ENCODE data around the gene MAP6. TPM values are rescaled to one million over a fixed set of nuclear protein-coding genes. Genes with fewer than 3 reads are reported as not detected.
A peak's percentile ranks its signal among the peaks of the same experiment; 100 is the strongest.
"Not testable (repeated sequence)": the region's sequence is repeated elsewhere in the genome, so short reads cannot be mapped to it uniquely, and the experiment has no call there.

The MAP6 gene
- total RNA-seq, 1 donor from 2014 or later, result 30.5 TPM

- Mint-ChIP-seq H3K9me3 (no peaks in the 10 kb centered on the region), H3K4me1 (ENCODE audit: unreplicated experiment) (peaks cover 24% of the 10 kb centered on the region)
These were observed 77.5 kb downstream of the MAP6 start for GRCh38 chr11:75591371-75591770.

GRCh38 chr11:75589933-75590332, 78.9 kb downstream of the MAP6 start:
- Mint-ChIP-seq H3K36me3 (no peaks in the 10 kb centered on the region), H3K9me3 (no peaks in the 10 kb centered on the region), H3K4me3 (no peak overlapping the region), H3K4me1 (ENCODE audit: unreplicated experiment) (peaks cover 28% of the 10 kb centered on the region), H3K27me3 (no peaks in the 10 kb centered on the region), H3K27ac (no peak overlapping the region)
- TF ChIP-seq CTCF (conservative IDR thresholded peaks at IDR 0.05), result no peak
- DNase-seq (ENCODE audit: extremely low spot score, unreplicated experiment), result no peak

More at GRCh38 chr11:75591371-75591770, 77.5 kb downstream of the MAP6 start:
- Mint-ChIP-seq H3K27ac (no peak overlapping the region), H3K4me3 (no peak overlapping the region), H3K36me3 (no peaks in the 10 kb centered on the region), H3K27me3 (peaks cover 4% of the 10 kb centered on the region)
- no peak for TF ChIP-seq CTCF (conservative IDR thresholded peaks at IDR 0.05)
- DNase-seq (ENCODE audit: extremely low spot score, unreplicated experiment), result no peak

GRCh38 chr11:75589051-75589450, 79.8 kb downstream of the MAP6 start:
- Mint-ChIP-seq H3K9me3 (no peaks in the 10 kb centered on the region), H3K27ac (no peak overlapping the region), H3K4me1 (ENCODE audit: unreplicated experiment) (peaks cover 25% of the 10 kb centered on the region), H3K36me3 (no peaks in the 10 kb centered on the region), H3K27me3 (no peaks in the 10 kb centered on the region), H3K4me3 (no peak overlapping the region)
- no peak for TF ChIP-seq CTCF (conservative IDR thresholded peaks at IDR 0.05)
- no peak for DNase-seq (ENCODE audit: extremely low spot score, unreplicated experiment)

- Mint-ChIP-seq H3K36me3 (no peaks in the 10 kb centered on the region), H3K27me3 (no peaks in the 10 kb centered on the region), H3K4me1 (ENCODE audit: unreplicated experiment) (peaks cover 22% of the 10 kb centered on the region), H3K4me3 (no peak overlapping the region), H3K27ac (no peak overlapping the region), H3K9me3 (no peaks in the 10 kb centered on the region)
- no peak for DNase-seq (ENCODE audit: extremely low spot score, unreplicated experiment)
- TF ChIP-seq CTCF (conservative IDR thresholded peaks at IDR 0.05), result no peak
These were observed 80.8 kb downstream of the MAP6 start for GRCh38 chr11:75588051-75588481.

- Mint-ChIP-seq H3K9me3 (no peaks in the 10 kb centered on the region), H3K27ac (no peak overlapping the region), H3K4me1 (ENCODE audit: unreplicated experiment) (peaks cover 10% of the 10 kb centered on the region), H3K36me3 (no peaks in the 10 kb centered on the region), H3K27me3 (no peaks in the 10 kb centered on the region), H3K4me3 (no peak overlapping the region)
- no peak for DNase-seq (ENCODE audit: extremely low spot score, unreplicated experiment)
- no peak for TF ChIP-seq CTCF (conservative IDR thresholded peaks at IDR 0.05)
These were observed 82.4 kb downstream of the MAP6 start for GRCh38 chr11:75586395-75586794.

GRCh38 chr11:75585293-75585670, 83.6 kb downstream of the MAP6 start:
- TF ChIP-seq CTCF (conservative IDR thresholded peaks at IDR 0.05), result no peak
- H3K36me3 Mint-ChIP-seq, result no peaks in the 10 kb centered on the region
- H3K4me1 Mint-ChIP-seq (ENCODE audit: unreplicated experiment), result peaks cover 10% of the 10 kb centered on the region
- no peak for DNase-seq (ENCODE audit: extremely low spot score, unreplicated experiment)
- no peaks in the 10 kb centered on the region for H3K9me3 Mint-ChIP-seq
- H3K4me3 Mint-ChIP-seq, result peak overlapping the region; percentile 87
- no peak overlapping the region for H3K27ac Mint-ChIP-seq
- no peaks in the 10 kb centered on the region for H3K27me3 Mint-ChIP-seq

GRCh38 chr11:75584659-75585292, 84.1 kb downstream of the MAP6 start:
- peaks cover 10% of the 10 kb centered on the region for H3K4me1 Mint-ChIP-seq (ENCODE audit: unreplicated experiment)
- not testable (repeated sequence) for H3K27me3 Mint-ChIP-seq; H3K9me3 Mint-ChIP-seq; DNase-seq (ENCODE audit: extremely low spot score, unreplicated experiment); H3K27ac Mint-ChIP-seq; H3K36me3 Mint-ChIP-seq
- H3K4me3 Mint-ChIP-seq, result peak overlapping the region; percentile 87

Data from type B pancreatic cell (in vitro differentiated cells).